ENCODE measurements around the gene SARNP. TPM values are rescaled to one million over a fixed set of nuclear protein-coding genes. Genes with fewer than 3 reads are reported as not detected.
"Not testable (repeated sequence)": the region's sequence is repeated elsewhere in the genome, so short reads cannot be mapped to it uniquely, and the experiment has no call there.

The SARNP gene
- polyA plus RNA-seq, 1 of the 3 experiments (the other 2 are of a cell fraction) = 65.8 TPM

- Histone ChIP-seq H3K79me2 (ENCODE audit: insufficient read depth) (no peaks in the 10 kb centered on the region), H3K9me3 (no peaks in the 10 kb centered on the region), H3K4me2 (no peak overlapping the region), H3K9ac (no peak overlapping the region), H3K9me2 (no peaks in the 10 kb centered on the region), H3K27me3 (ENCODE audit: insufficient read depth) (no peaks in the 10 kb centered on the region), H3F3A (replicated peaks; ENCODE audit: insufficient read depth) (no peaks in the 10 kb centered on the region), H2AFZ (ENCODE audit: low read depth) (no peak overlapping the region), H3K4me1 (ENCODE audit: control insufficient read depth in 1 of 2, insufficient read depth in 2 of 2, low read depth in 1 of 2, low read length in 1 of 2) (no peaks in the 10 kb centered on the region), H3K36me3 (replicated peaks in 1 of 2; ENCODE audit: control insufficient read depth in 1 of 2, insufficient read depth in 2 of 2, low read length in 1 of 2) (no peaks in the 10 kb centered on the region), H4K20me1 (ENCODE audit: insufficient read depth) (no peaks in the 10 kb centered on the region), H3K4me3 (ENCODE audit: low read depth in 2 of 2, low read length in 1 of 2) (no peak overlapping the region), H3K27ac (ENCODE audit: low read depth in 2 of 2, low read length in 1 of 2) (no peak overlapping the region)
- TF ChIP-seq POLR2AphosphoS5 (IDR thresholded peaks at IDR 0.05; ENCODE audit: low read depth, low read length) (no peak), TCF12 (IDR thresholded peaks at IDR 0.05) (no peak), IRF3 (IDR thresholded peaks at IDR 0.05; ENCODE audit: low read depth, low read length) (no peak), SIN3A (IDR thresholded peaks at IDR 0.05; ENCODE audit: borderline replicate concordance, low read depth, low read length) (no peak), TEAD4 (IDR thresholded peaks at IDR 0.05; ENCODE audit: borderline replicate concordance, insufficient read depth) (no peak), RFX5 (IDR thresholded peaks at IDR 0.05; ENCODE audit: low read length) (no peak), SMC3 (IDR thresholded peaks at IDR 0.05; ENCODE audit: low read depth, low read length) (no peak), TAF1 (IDR thresholded peaks at IDR 0.05; ENCODE audit: borderline replicate concordance, low read depth, low read length) (no peak), JUND (IDR thresholded peaks at IDR 0.05) (no peak), MEF2A (IDR thresholded peaks at IDR 0.05; ENCODE audit: borderline replicate concordance, low read depth) (no peak), GABPA (IDR thresholded peaks at IDR 0.05; ENCODE audit: low read depth) (no peak), EP300 (IDR thresholded peaks at IDR 0.05; ENCODE audit: borderline replicate concordance in 1 of 2, low read depth in 1 of 2, low read length in 1 of 2) (no peak), ELF1 (IDR thresholded peaks at IDR 0.05) (no peak), GATA2 (CRISPR knock-in tag; IDR thresholded peaks at IDR 0.05) (no peak), EZH2phosphoT487 (IDR thresholded peaks at IDR 0.05; ENCODE audit: borderline replicate concordance, low read depth) (no peak), FOSL2 (IDR thresholded peaks at IDR 0.05; ENCODE audit: borderline replicate concordance, low read depth) (no peak), CTCF (IDR thresholded peaks at IDR 0.05) (no peak), FOXJ3 (CRISPR knock-in tag; IDR thresholded peaks at IDR 0.05) (no peak)
- TF ChIP-seq, protein P1, sequence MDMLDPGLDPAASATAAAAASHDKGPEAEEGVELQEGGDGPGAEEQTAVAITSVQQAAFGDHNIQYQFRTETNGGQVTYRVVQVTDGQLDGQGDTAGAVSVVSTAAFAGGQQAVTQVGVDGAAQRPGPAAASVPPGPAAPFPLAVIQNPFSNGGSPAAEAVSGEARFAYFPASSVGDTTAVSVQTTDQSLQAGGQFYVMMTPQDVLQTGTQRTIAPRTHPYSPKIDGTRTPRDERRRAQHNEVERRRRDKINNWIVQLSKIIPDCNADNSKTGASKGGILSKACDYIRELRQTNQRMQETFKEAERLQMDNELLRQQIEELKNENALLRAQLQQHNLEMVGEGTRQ (IDR thresholded peaks at IDR 0.05; ENCODE audit: borderline replicate concordance, low read depth, low read length) = no peak
- TF ChIP-seq, protein P2, sequence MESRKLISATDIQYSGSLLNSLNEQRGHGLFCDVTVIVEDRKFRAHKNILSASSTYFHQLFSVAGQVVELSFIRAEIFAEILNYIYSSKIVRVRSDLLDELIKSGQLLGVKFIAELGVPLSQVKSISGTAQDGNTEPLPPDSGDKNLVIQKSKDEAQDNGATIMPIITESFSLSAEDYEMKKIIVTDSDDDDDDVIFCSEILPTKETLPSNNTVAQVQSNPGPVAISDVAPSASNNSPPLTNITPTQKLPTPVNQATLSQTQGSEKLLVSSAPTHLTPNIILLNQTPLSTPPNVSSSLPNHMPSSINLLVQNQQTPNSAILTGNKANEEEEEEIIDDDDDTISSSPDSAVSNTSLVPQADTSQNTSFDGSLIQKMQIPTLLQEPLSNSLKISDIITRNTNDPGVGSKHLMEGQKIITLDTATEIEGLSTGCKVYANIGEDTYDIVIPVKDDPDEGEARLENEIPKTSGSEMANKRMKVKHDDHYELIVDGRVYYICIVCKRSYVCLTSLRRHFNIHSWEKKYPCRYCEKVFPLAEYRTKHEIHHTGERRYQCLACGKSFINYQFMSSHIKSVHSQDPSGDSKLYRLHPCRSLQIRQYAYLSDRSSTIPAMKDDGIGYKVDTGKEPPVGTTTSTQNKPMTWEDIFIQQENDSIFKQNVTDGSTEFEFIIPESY (IDR thresholded peaks at IDR 0.05; ENCODE audit: borderline replicate concordance, low read depth) = no peak
- 22% methylated on average over 2 of the region's 2 CpGs for WGBS (ENCODE audit: low lambda C conversion rate)
- DNase-seq = no peak
- ChIA-PET POLR2A (no interaction called here), CTCF (interaction anchor here (0.6 kb wide), 1 partner anchor 34 kb away, joined by 3 read pairs; no protein-coding TSS in a partner anchor)
Observed at GRCh38 chr12:55865327-55865726, 47.8 kb upstream of the SARNP start.

DNA sequence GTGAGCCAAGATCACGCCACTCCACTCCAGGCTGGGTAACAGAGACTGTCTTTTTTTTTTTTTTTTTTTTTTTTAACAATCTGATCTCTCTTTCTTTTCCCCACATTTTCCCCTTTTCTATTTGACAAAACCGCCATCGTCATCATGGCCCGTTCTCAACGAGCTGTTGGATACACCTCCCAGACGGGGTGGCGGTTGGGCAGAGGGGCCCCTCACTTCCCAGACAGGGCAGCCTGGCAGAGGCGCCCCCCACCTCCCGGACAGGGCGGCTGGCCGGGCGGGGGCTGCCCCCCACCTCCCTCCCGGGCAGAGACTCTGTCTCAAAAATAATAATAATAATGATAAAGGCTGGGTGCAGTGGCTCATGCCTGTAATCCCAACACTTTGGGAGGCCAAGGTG lies 45.4 kb upstream of the SARNP start:
- H3K9ac ChIP-seq; H3F3A ChIP-seq (replicated peaks; ENCODE audit: insufficient read depth); H3K9me3 ChIP-seq; H3K36me3 ChIP-seq (replicated peaks in 1 of 2; ENCODE audit: control insufficient read depth in 1 of 2, insufficient read depth in 2 of 2, low read length in 1 of 2); H3K79me2 ChIP-seq (ENCODE audit: insufficient read depth); H3K9me2 ChIP-seq; H3K27ac ChIP-seq (ENCODE audit: low read depth in 2 of 2, low read length in 1 of 2); H3K27me3 ChIP-seq (ENCODE audit: insufficient read depth); H4K20me1 ChIP-seq (ENCODE audit: insufficient read depth); H3K4me1 ChIP-seq (ENCODE audit: control insufficient read depth in 1 of 2, insufficient read depth in 2 of 2, low read depth in 1 of 2, low read length in 1 of 2); H3K4me2 ChIP-seq; POLR2A ChIA-PET; H2AFZ ChIP-seq (ENCODE audit: low read depth); DNase-seq; H3K4me3 ChIP-seq (ENCODE audit: low read depth in 2 of 2, low read length in 1 of 2); CTCF ChIA-PET: not testable (repeated sequence)
- 85% methylated on average over 13 of the region's 13 CpGs for WGBS (ENCODE audit: low lambda C conversion rate)

Data from SK-N-SH (cell line).